ENCODE results near the gene ASTN1.

ASTN1 gene

GRCh38 chr1:177035586-177035985 lies 128.9 kb downstream of the ASTN1 start:
- no peak for DNase-seq (ENCODE audit: low spot score)

GRCh38 chr1:177033628-177034027 lies 130.9 kb downstream of the ASTN1 start:
- no peak for DNase-seq (ENCODE audit: low spot score)

- DNase-seq (ENCODE audit: low spot score): no peak
These were observed 132.1 kb downstream of the ASTN1 start for GRCh38 chr1:177032434-177032833.

GRCh38 chr1:177024623-177025022 lies 139.9 kb downstream of the ASTN1 start:
- DNase-seq (ENCODE audit: low spot score): no peak

GRCh38 chr1:177023726-177024125 lies 140.8 kb downstream of the ASTN1 start:
- no peak for DNase-seq (ENCODE audit: low spot score)

GRCh38 chr1:177023249-177023648 lies 141.3 kb downstream of the ASTN1 start:
- no peak for DNase-seq (ENCODE audit: low spot score)

- DNase-seq (ENCODE audit: low spot score): no peak
These were observed 142.8 kb downstream of the ASTN1 start for GRCh38 chr1:177021687-177022086.

GRCh38 chr1:177020851-177021589 lies 143.5 kb downstream of the ASTN1 start:
- no peak for DNase-seq (ENCODE audit: low spot score)

GRCh38 chr1:177017287-177017852 lies 147.1 kb downstream of the ASTN1 start:
- no peak for DNase-seq (ENCODE audit: low spot score)

GRCh38 chr1:177014325-177014724 lies 150.2 kb downstream of the ASTN1 start:
- no peak for DNase-seq (ENCODE audit: low spot score)

- no peak for DNase-seq (ENCODE audit: low spot score)
These were observed 152.1 kb downstream of the ASTN1 start for GRCh38 chr1:177012342-177012925.

GRCh38 chr1:177011508-177011907 lies 153.0 kb downstream of the ASTN1 start:
- DNase-seq (ENCODE audit: low spot score): no peak

- DNase-seq (ENCODE audit: low spot score): no peak
These were observed 154.2 kb downstream of the ASTN1 start for GRCh38 chr1:177010211-177010825.

GRCh38 chr1:177008653-177009052 lies 155.9 kb downstream of the ASTN1 start:
- DNase-seq (ENCODE audit: low spot score): no peak

- no peak for DNase-seq (ENCODE audit: low spot score)
These were observed 156.9 kb downstream of the ASTN1 start for GRCh38 chr1:177007437-177008161.

- no peak for DNase-seq (ENCODE audit: low spot score)
These were observed 161.6 kb downstream of the ASTN1 start for GRCh38 chr1:177002891-177003290.

- no peak for DNase-seq (ENCODE audit: low spot score)
These were observed 163.0 kb downstream of the ASTN1 start for GRCh38 chr1:177001556-177001955.

GRCh38 chr1:176998183-176998795 lies 166.2 kb downstream of the ASTN1 start:
- no peak for DNase-seq (ENCODE audit: low spot score)

- no peak for DNase-seq (ENCODE audit: low spot score)
These were observed 167.9 kb downstream of the ASTN1 start for GRCh38 chr1:176996456-176997090.

GRCh38 chr1:176994931-176995596 lies 169.4 kb downstream of the ASTN1 start:
- DNase-seq (ENCODE audit: low spot score): no peak

- no peak for DNase-seq (ENCODE audit: low spot score)
These were observed 170.9 kb downstream of the ASTN1 start for GRCh38 chr1:176993587-176993986.

All from kidney capillary endothelial cell (primary cell).